ENCODE measurements around the gene MYO18B. TPM values are rescaled to one million over a fixed set of nuclear protein-coding genes. Genes with fewer than 3 reads are reported as not detected.

The MYO18B gene
- total and polyA plus RNA-seq, 2 donors from 2014 or later: 0.19 to 0.41 TPM

GRCh38 chr22:26056455-26057200 is 314.6 kb downstream of the MYO18B start:
- Histone ChIP-seq H3K9ac (ENCODE audit: low read length in 3 of 3) (no peak overlapping the region), H3K9me3 (ENCODE audit: control insufficient read depth in 2 of 3, insufficient read depth in 1 of 3, low read length in 3 of 3) (no peaks in the 10 kb centered on the region), H3K27me3 (ENCODE audit: control insufficient read depth, insufficient read depth, low read length) (no peaks in the 10 kb centered on the region), H3K4me1 (ENCODE audit: control insufficient read depth in 2 of 3, insufficient read depth in 2 of 3, low read depth in 1 of 3, low read length in 3 of 3) (no peaks in the 10 kb centered on the region), H3K36me3 (ENCODE audit: control insufficient read depth in 2 of 3, insufficient read depth in 3 of 3, low read length in 3 of 3) (no peaks in the 10 kb centered on the region), H3K27ac (ENCODE audit: low read depth in 2 of 2, low read length in 2 of 2) (no peak overlapping the region), H3K4me3 (ENCODE audit: low read length in 3 of 3) (no peak overlapping the region)
- FAIRE-seq: no peak
- DNase-seq: no peak
- no peak for TF ChIP-seq CTCF (IDR thresholded peaks at IDR 0.05; ENCODE audit: borderline replicate concordance, extremely low read depth, insufficient read depth)
- intact Hi-C loops (cut with DNase I): no loop called here

- intact Hi-C loops (cut with DNase I): no loop called here
Observed at GRCh38 chr22:26057731-26058130, 315.7 kb downstream of the MYO18B start.

GRCh38 chr22:26064048-26064447 is 322.1 kb downstream of the MYO18B start:
- FAIRE-seq: no peak
- no peak for TF ChIP-seq CTCF (IDR thresholded peaks at IDR 0.05; ENCODE audit: borderline replicate concordance, extremely low read depth, insufficient read depth)
- no peaks in the 10 kb centered on the region for H3K27me3 ChIP-seq (ENCODE audit: control insufficient read depth, insufficient read depth, low read length)
- no peaks in the 10 kb centered on the region for H3K36me3 ChIP-seq (ENCODE audit: control insufficient read depth in 2 of 3, insufficient read depth in 3 of 3, low read length in 3 of 3)
- H3K4me3 ChIP-seq (ENCODE audit: low read length in 3 of 3): no peak overlapping the region
- no peaks in the 10 kb centered on the region for H3K9me3 ChIP-seq (ENCODE audit: control insufficient read depth in 2 of 3, insufficient read depth in 1 of 3, low read length in 3 of 3)
- no peak overlapping the region for H3K27ac ChIP-seq (ENCODE audit: low read depth in 2 of 2, low read length in 2 of 2)
- no peak overlapping the region for H3K9ac ChIP-seq (ENCODE audit: low read length in 3 of 3)
- no peaks in the 10 kb centered on the region for H3K4me1 ChIP-seq (ENCODE audit: control insufficient read depth in 2 of 3, insufficient read depth in 2 of 3, low read depth in 1 of 3, low read length in 3 of 3)
- intact Hi-C loops (cut with DNase I): no loop called here
- no peak for DNase-seq

More at GRCh38 chr22:26057731-26058130, 315.7 kb downstream of the MYO18B start:
- Histone ChIP-seq H3K36me3 (ENCODE audit: control insufficient read depth in 2 of 3, insufficient read depth in 3 of 3, low read length in 3 of 3) (no peaks in the 10 kb centered on the region), H3K4me1 (ENCODE audit: control insufficient read depth in 2 of 3, insufficient read depth in 2 of 3, low read depth in 1 of 3, low read length in 3 of 3) (no peaks in the 10 kb centered on the region), H3K9me3 (ENCODE audit: control insufficient read depth in 2 of 3, insufficient read depth in 1 of 3, low read length in 3 of 3) (no peaks in the 10 kb centered on the region), H3K27me3 (ENCODE audit: control insufficient read depth, insufficient read depth, low read length) (no peaks in the 10 kb centered on the region), H3K4me3 (ENCODE audit: low read length in 3 of 3) (no peak overlapping the region), H3K9ac (ENCODE audit: low read length in 3 of 3) (no peak overlapping the region), H3K27ac (ENCODE audit: low read depth in 2 of 2, low read length in 2 of 2) (no peak overlapping the region)
- no peak for DNase-seq
- TF ChIP-seq CTCF (IDR thresholded peaks at IDR 0.05; ENCODE audit: borderline replicate concordance, extremely low read depth, insufficient read depth): no peak
- FAIRE-seq: no peak
